Measurements from ENCODE around the gene ACLY. TPM values are rescaled to one million over a fixed set of nuclear protein-coding genes. Genes with fewer than 3 reads are reported as not detected.

ACLY gene
- total RNA-seq, 2 experiments from 2014 or later: 185 to 186 TPM

DNA sequence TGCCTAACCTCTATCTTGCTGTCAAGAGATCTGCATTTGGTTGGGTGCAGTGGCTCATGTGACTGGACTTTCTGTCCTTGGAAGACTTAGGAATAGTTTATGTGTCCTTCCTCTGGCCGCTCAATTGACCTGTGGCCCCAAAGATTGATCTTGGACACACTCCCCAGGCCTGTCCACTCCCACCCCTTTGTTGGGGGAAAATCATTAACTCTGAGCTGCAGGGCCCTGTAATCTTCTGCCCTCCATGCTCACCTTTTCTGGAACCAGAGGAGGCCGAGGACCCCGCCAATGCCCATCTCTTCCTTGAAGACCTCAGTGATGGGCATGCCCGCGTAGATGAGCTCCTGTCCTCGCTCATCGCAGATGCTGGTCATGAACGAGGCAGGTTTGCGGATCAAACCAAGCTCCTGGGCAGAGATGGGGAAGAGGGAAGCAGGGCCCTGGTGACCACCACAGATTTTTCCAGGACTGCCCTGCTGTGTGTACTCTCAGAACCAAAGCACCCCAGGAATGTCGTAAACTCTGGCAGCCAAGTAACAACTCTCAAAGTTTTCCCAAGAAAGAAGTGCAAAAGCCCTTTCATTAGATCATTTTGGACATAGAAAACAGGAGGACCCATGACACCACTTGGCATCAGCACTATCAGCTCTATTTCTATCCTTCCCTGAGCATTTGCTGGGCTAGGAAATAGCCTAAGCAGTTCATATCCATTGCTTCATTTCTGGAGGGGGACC, 45.0 kb downstream of the ACLY start:
- peaks cover 18% of the 10 kb centered on the region for H3K4me1 Mint-ChIP-seq (ENCODE audit: low read depth)
- ChIA-PET POLR2A (interaction anchor here (1.3 kb wide), 1 partner anchor 9 kb away, joined by 4 read pairs; no protein-coding TSS in a partner anchor), CTCF (interaction anchor here (1.4 kb wide), 1 partner anchor 73 kb away, joined by 3 read pairs; no protein-coding TSS in a partner anchor)
- H3K9me3 Mint-ChIP-seq: no peaks in the 10 kb centered on the region
- DNase-seq: no peak
- TF ChIP-seq, protein P1, sequence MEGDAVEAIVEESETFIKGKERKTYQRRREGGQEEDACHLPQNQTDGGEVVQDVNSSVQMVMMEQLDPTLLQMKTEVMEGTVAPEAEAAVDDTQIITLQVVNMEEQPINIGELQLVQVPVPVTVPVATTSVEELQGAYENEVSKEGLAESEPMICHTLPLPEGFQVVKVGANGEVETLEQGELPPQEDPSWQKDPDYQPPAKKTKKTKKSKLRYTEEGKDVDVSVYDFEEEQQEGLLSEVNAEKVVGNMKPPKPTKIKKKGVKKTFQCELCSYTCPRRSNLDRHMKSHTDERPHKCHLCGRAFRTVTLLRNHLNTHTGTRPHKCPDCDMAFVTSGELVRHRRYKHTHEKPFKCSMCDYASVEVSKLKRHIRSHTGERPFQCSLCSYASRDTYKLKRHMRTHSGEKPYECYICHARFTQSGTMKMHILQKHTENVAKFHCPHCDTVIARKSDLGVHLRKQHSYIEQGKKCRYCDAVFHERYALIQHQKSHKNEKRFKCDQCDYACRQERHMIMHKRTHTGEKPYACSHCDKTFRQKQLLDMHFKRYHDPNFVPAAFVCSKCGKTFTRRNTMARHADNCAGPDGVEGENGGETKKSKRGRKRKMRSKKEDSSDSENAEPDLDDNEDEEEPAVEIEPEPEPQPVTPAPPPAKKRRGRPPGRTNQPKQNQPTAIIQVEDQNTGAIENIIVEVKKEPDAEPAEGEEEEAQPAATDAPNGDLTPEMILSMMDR (IDR thresholded peaks at IDR 0.05): no peak
- H3K36me3 Mint-ChIP-seq (ENCODE audit: low read depth): peaks cover 61% of the 10 kb centered on the region
- no peak overlapping the region for H3K4me3 Mint-ChIP-seq
- no peak for ATAC-seq
- intact Hi-C loops (cut with micrococcal nuclease): no loop called here
- no peaks in the 10 kb centered on the region for H3K27me3 Mint-ChIP-seq
- no peak overlapping the region for H3K27ac Mint-ChIP-seq

DNA sequence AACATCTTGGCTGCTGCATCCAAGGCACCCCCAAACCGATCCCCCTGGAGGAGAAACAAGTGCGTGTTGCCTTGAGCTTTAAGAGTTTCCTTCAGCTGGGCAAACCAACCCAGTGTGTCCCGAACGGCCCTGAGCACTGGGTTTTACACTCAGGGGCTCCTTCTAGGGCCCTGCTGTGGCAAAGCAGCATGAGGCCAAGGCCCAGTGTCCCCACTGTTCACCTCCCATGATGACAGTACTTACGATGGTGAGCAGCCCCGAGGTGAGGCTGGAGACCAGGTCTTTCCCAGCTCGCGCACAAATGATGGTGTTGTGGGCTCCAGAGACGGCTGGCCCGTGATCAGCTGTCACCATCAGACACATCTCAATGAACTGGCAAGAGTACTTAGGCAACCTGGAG, 47.0 kb downstream of the ACLY start:
- TF ChIP-seq, protein P1 (IDR thresholded peaks at IDR 0.05): no peak
- no peak for ATAC-seq
- H3K4me3 Mint-ChIP-seq: no peak overlapping the region
- DNase-seq: no peak
- H3K4me1 Mint-ChIP-seq (ENCODE audit: low read depth): peaks cover 28% of the 10 kb centered on the region
- intact Hi-C loops (cut with micrococcal nuclease): no loop called here
- no peaks in the 10 kb centered on the region for H3K27me3 Mint-ChIP-seq
- no peaks in the 10 kb centered on the region for H3K9me3 Mint-ChIP-seq
- ChIA-PET CTCF (interaction anchor here (1.2 kb wide), 1 partner anchor 13 kb away, joined by 3 read pairs; no protein-coding TSS in a partner anchor), POLR2A (no interaction called here)
- H3K36me3 Mint-ChIP-seq (ENCODE audit: low read depth): peaks cover 60% of the 10 kb centered on the region
- peak overlapping the region; percentile 73 for H3K27ac Mint-ChIP-seq

DNA sequence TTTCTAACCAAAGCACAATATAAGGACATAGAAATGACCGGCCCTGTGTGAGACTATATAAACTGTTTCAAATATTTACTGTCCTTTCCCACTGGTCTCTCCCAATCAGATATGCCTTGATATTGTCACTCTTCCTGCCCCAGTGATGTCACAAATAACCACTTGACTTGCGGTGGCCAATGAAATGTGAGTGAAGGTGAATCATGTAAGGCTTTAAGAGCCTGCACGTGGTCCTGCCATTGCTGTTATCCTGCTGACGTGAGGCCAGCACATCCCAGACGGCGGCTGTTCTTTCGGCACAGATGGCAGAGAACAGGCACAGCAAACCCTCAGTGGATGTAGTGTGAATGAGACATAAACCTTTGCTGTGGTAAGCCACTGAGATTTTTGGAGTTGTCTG, 48.1 kb downstream of the ACLY start:
- Mint-ChIP-seq H3K9me3 (no peaks in the 10 kb centered on the region), H3K36me3 (ENCODE audit: low read depth) (peaks cover 55% of the 10 kb centered on the region), H3K27me3 (no peaks in the 10 kb centered on the region), H3K4me1 (ENCODE audit: low read depth) (peaks cover 28% of the 10 kb centered on the region), H3K27ac (peak overlapping the region; percentile 89), H3K4me3 (no peak overlapping the region)
- DNase-seq: no peak
- intact Hi-C loops (cut with micrococcal nuclease): no loop called here
- ATAC-seq: peak; percentile 21
- ChIA-PET CTCF (no interaction called here), POLR2A (interaction anchor here (0.5 to 0.6 kb wide), 2 partner anchors 15 to 44 kb away, joined by 3 read pairs; no protein-coding TSS in a partner anchor)
- TF ChIP-seq, protein P1 (IDR thresholded peaks at IDR 0.05): no peak

DNA sequence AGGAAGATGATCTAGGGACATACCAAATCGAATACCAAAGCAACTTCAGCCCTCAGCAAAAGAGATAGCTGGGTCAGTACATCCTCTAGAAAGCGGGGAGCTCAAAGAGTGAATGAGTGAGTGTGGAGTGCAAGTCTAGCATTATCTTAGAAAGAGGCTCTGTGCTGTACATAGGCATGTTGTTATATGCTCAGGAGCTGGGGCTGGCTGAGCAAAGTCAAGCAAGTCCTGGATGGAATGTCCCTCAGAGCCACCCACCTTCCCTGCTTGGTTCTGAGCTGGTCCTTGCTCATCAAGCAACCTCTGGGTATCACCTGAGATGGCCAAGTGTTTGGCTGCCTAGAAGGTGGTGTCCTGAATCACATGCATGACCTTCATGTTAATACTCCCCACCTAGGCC, 48.7 kb downstream of the ACLY start:
- ChIA-PET POLR2A (interaction anchor here (0.6 kb wide), 1 partner anchor 45 kb away, joined by 3 read pairs; no protein-coding TSS in a partner anchor), CTCF (no interaction called here)
- no peaks in the 10 kb centered on the region for H3K27me3 Mint-ChIP-seq
- H3K27ac Mint-ChIP-seq: peak overlapping the region; percentile 89
- DNase-seq (no peak), ATAC-seq (no peak)
- intact Hi-C loops (cut with micrococcal nuclease): no loop called here
- peaks cover 32% of the 10 kb centered on the region for H3K4me1 Mint-ChIP-seq (ENCODE audit: low read depth)
- TF ChIP-seq, protein P1 (IDR thresholded peaks at IDR 0.05): no peak
- H3K36me3 Mint-ChIP-seq (ENCODE audit: low read depth): peaks cover 55% of the 10 kb centered on the region
- no peaks in the 10 kb centered on the region for H3K9me3 Mint-ChIP-seq
- H3K4me3 Mint-ChIP-seq: no peak overlapping the region

DNA sequence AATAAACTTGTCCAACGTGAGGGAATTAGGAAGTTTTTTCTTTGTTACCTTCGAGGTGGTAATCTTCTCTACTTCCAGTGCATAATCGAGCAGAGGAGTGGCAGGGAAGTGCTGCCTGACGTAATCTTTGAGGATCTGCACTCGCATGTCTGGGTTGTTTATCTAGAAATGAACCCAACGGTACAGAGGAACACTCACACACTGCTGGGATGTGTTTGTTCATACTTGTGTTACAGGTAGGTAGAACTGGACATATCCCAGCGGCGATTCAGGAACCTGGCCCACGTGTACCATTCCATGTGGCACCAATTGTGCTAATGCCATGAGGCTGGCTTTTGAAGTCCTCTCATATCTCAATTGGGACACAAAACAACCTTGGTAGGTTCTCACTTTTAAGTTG, 49.3 kb downstream of the ACLY start:
- H3K9me3 Mint-ChIP-seq: no peaks in the 10 kb centered on the region
- intact Hi-C loops (cut with micrococcal nuclease): no loop called here
- no peaks in the 10 kb centered on the region for H3K27me3 Mint-ChIP-seq
- DNase-seq (no peak), ATAC-seq (no peak)
- H3K36me3 Mint-ChIP-seq (ENCODE audit: low read depth): peaks cover 50% of the 10 kb centered on the region
- no peak overlapping the region for H3K4me3 Mint-ChIP-seq
- H3K27ac Mint-ChIP-seq: peak overlapping the region; percentile 89
- POLR2A ChIA-PET: no interaction called here
- TF ChIP-seq, protein P1 (IDR thresholded peaks at IDR 0.05): no peak
- peaks cover 32% of the 10 kb centered on the region for H3K4me1 Mint-ChIP-seq (ENCODE audit: low read depth)
- CTCF ChIA-PET: no interaction called here
